ENCODE results near the gene RNF181. TPM values are rescaled to one million over a fixed set of nuclear protein-coding genes. Genes with fewer than 3 reads are reported as not detected.

RNF181 gene
- total and polyA plus RNA-seq, 4 donors, result 90.2 to 296 (median 185) TPM

DNA sequence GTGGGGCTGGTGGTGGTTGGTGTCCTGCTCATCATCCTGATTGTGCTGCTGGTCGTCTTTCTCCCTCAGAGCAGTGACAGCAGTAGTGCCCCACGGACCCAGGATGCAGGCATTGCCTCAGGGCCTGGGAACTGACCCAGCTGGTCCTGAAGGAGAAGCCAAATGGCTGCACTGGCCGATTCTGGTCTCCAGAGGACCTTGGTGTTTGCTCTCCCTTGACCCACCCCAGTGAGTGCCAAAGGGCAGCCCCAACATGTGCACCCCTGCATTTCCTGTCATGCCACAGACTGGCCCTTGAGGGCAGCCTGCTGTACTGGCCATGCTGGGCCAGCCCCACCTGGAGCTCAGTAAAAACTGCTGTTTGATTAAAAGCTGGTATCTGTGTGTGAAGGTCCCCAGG lies 2.5 kb upstream of the RNF181 start:
- DNase-seq (no peak), ATAC-seq (ENCODE audit: insufficient read depth, low FRiP score) (no peak)
- no peaks in the 10 kb centered on the region for H3K27me3 ChIP-seq (ENCODE audit: control insufficient read depth in 3 of 3, insufficient read depth in 3 of 3, low read length in 2 of 3)
- peaks cover 9 to 48% (median 35%) of the 10 kb centered on the region in 5 donors for H3K4me1 ChIP-seq (ENCODE audit: control insufficient read depth in 5 of 5, insufficient read depth in 5 of 5, low read length in 5 of 5)
- peak overlapping the region in 1 of 2 donors; percentile 26 for H3K27ac ChIP-seq (ENCODE audit: low read depth in 1 of 2, low read length in 1 of 2)
- peaks cover 0 to 17% (median 7%) of the 10 kb centered on the region in 4 donors for H3K36me3 ChIP-seq (ENCODE audit: control insufficient read depth in 4 of 4, insufficient read depth in 4 of 4, low read length in 4 of 4)
- WGBS, 2 donors, result 66 to 83% methylated on average over 3 of the region's 3 CpGs
- no peak overlapping the region for H3K4me3 ChIP-seq
- no peak overlapping the region for H3K9ac ChIP-seq (ENCODE audit: insufficient read depth in 1 of 2, low read length in 2 of 2)
- no peaks in the 10 kb centered on the region for H3K9me3 ChIP-seq (ENCODE audit: control insufficient read depth in 4 of 4, insufficient read depth in 3 of 4, low read length in 3 of 4)
- TF ChIP-seq, protein P1, sequence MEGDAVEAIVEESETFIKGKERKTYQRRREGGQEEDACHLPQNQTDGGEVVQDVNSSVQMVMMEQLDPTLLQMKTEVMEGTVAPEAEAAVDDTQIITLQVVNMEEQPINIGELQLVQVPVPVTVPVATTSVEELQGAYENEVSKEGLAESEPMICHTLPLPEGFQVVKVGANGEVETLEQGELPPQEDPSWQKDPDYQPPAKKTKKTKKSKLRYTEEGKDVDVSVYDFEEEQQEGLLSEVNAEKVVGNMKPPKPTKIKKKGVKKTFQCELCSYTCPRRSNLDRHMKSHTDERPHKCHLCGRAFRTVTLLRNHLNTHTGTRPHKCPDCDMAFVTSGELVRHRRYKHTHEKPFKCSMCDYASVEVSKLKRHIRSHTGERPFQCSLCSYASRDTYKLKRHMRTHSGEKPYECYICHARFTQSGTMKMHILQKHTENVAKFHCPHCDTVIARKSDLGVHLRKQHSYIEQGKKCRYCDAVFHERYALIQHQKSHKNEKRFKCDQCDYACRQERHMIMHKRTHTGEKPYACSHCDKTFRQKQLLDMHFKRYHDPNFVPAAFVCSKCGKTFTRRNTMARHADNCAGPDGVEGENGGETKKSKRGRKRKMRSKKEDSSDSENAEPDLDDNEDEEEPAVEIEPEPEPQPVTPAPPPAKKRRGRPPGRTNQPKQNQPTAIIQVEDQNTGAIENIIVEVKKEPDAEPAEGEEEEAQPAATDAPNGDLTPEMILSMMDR (IDR thresholded peaks at IDR 0.05; ENCODE audit: control extremely low read depth, extremely low read depth), result no peak

GRCh38 chr2:85594715-85595300 lies 737 bp upstream of the RNF181 start:
- H3K36me3 ChIP-seq (ENCODE audit: control insufficient read depth in 4 of 4, insufficient read depth in 4 of 4, low read length in 4 of 4), result peaks cover 0 to 33% (median 12%) of the 10 kb centered on the region in 4 donors
- peak overlapping the region; percentile 48 for H3K4me3 ChIP-seq
- peak overlapping the region in 1 of 2 donors; percentile 80 for H3K9ac ChIP-seq (ENCODE audit: insufficient read depth in 1 of 2, low read length in 2 of 2)
- DNase-seq (no peak), ATAC-seq (ENCODE audit: insufficient read depth, low FRiP score) (no peak)
- H3K27ac ChIP-seq (ENCODE audit: low read depth in 1 of 2, low read length in 1 of 2), result peak overlapping the region; percentile 89 to 93
- peaks cover 9 to 33% (median 28%) of the 10 kb centered on the region in 5 donors for H3K4me1 ChIP-seq (ENCODE audit: control insufficient read depth in 5 of 5, insufficient read depth in 5 of 5, low read length in 5 of 5)
- TF ChIP-seq, protein P1 (IDR thresholded peaks at IDR 0.05; ENCODE audit: control extremely low read depth, extremely low read depth), result no peak
- 18% methylated on average over 13 of the region's 13 CpGs for WGBS, 2 donors
- no peaks in the 10 kb centered on the region for H3K27me3 ChIP-seq (ENCODE audit: control insufficient read depth in 3 of 3, insufficient read depth in 3 of 3, low read length in 2 of 3)
- H3K9me3 ChIP-seq (ENCODE audit: control insufficient read depth in 4 of 4, insufficient read depth in 3 of 4, low read length in 3 of 4), result no peaks in the 10 kb centered on the region

DNA sequence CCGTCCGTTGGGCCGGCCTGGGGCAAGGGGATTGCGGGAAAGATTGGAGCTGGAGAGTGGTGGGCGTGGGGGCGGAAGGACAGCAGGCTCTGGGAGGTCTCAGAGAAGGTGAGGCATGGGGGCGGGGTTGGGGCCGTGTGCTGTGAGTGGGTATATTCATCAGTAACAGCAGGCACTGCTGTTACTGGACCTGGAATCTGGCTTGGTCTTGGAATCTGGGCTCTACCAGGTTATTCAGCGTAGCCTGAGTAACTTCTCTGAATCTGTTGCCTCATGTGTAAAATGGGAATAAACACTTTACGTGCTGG lies 435 bp downstream of the RNF181 start:
- TF ChIP-seq, protein P1 (IDR thresholded peaks at IDR 0.05; ENCODE audit: control extremely low read depth, extremely low read depth), result no peak
- H3K4me3 ChIP-seq, result peak overlapping the region; percentile 77
- 2 to 3% methylated on average over 10 of the region's 10 CpGs for WGBS, 2 donors
- ATAC-seq (ENCODE audit: insufficient read depth, low FRiP score) (no peak), DNase-seq (no peak)
- H3K27ac ChIP-seq (ENCODE audit: low read depth in 1 of 2, low read length in 1 of 2), result peak overlapping the region; percentile 86 to 89
- peak overlapping the region; percentile 63 to 88 for H3K9ac ChIP-seq (ENCODE audit: insufficient read depth in 1 of 2, low read length in 2 of 2)
- H3K4me1 ChIP-seq (ENCODE audit: control insufficient read depth in 5 of 5, insufficient read depth in 5 of 5, low read length in 5 of 5), result peaks cover 9 to 22% (median 17%) of the 10 kb centered on the region in 5 donors
- H3K36me3 ChIP-seq (ENCODE audit: control insufficient read depth in 4 of 4, insufficient read depth in 4 of 4, low read length in 4 of 4), result peaks cover 0 to 39% (median 12%) of the 10 kb centered on the region in 4 donors
- no peaks in the 10 kb centered on the region for H3K27me3 ChIP-seq (ENCODE audit: control insufficient read depth in 3 of 3, insufficient read depth in 3 of 3, low read length in 2 of 3)
- H3K9me3 ChIP-seq (ENCODE audit: control insufficient read depth in 4 of 4, insufficient read depth in 3 of 4, low read length in 3 of 4), result no peaks in the 10 kb centered on the region
